ENCODE results near the gene CUL2. TPM values are rescaled to one million over a fixed set of nuclear protein-coding genes. Genes with fewer than 3 reads are reported as not detected.
A peak's percentile ranks its signal among the peaks of the same experiment; 100 is the strongest.

The CUL2 gene
- total RNA-seq, 1 experiment from 2014 or later, result 36.1 TPM

- Histone ChIP-seq H2AFZ (ENCODE audit: low read depth, low read length, poor library complexity, severe bottlenecking) (peak overlapping the region; percentile 36), H3K9ac (ENCODE audit: low read length) (no peak overlapping the region), H3K27me3 (ENCODE audit: insufficient read depth, low read length) (no peaks in the 10 kb centered on the region), H3K4me2 (ENCODE audit: low read length) (peak overlapping the region; percentile 31), H3K36me3 (ENCODE audit: control insufficient read depth in 1 of 2, insufficient read depth in 2 of 2, low read length in 2 of 2) (no peaks in the 10 kb centered on the region), H3K4me3 (replicated peaks in 1 of 2; ENCODE audit: low read depth in 1 of 2, low read length in 2 of 2) (no peak overlapping the region), H3K79me2 (ENCODE audit: insufficient read depth, low read length) (no peaks in the 10 kb centered on the region), H3K27ac (ENCODE audit: low read depth, low read length) (no peak overlapping the region), H3K9me2 (ENCODE audit: insufficient read depth) (no peaks in the 10 kb centered on the region), H4K20me1 (ENCODE audit: insufficient read depth) (no peaks in the 10 kb centered on the region), H3K9me3 (ENCODE audit: control insufficient read depth in 1 of 2, insufficient read depth in 1 of 2, low read depth in 1 of 2, low read length in 2 of 2) (no peaks in the 10 kb centered on the region), H3K4me1 (ENCODE audit: control insufficient read depth in 1 of 2, insufficient read depth in 2 of 2, low read length in 2 of 2) (peaks cover 8 to 16% of the 10 kb centered on the region in 2 experiments; a peak in 3 of 4 replicates)
- DNase-seq (ENCODE audit: low read depth, low spot score), result peak; percentile 76
- intact Hi-C loops (cut with micrococcal nuclease), result loop anchor here (2.0 kb wide), 1 partner anchor 224 kb away; no protein-coding TSS in a partner anchor
- CTCF ChIA-PET, result interaction anchor here (0.7 to 1.8 kb wide), 19 partner anchors 9 to 618 kb away, joined by 3 to 11 read pairs (median 5); partner anchors contain the start of gene CUL2
- no TSS peak for BruUV-seq (replicated peaks)
- POLR2A ChIA-PET, result no interaction called here
- RAD21 ChIA-PET (ENCODE audit: low non-redundant PET in 1 of 2, low total read pairs in 2 of 2, uncharacterized antibody in 2 of 2, unreplicated experiment in 2 of 2), result interaction anchor here in 1 of 2 experiments (1.5 kb wide), 1 partner anchor 328 kb away, joined by 3 read pairs; no protein-coding TSS in a partner anchor
- peak; percentile 92 for ATAC-seq
- no peak; the same call in 1 of the 2 replicates for TF ChIP-seq SP1 (IDR thresholded peaks at IDR 0.05; ENCODE audit: low read depth)
- peak; percentile 95 for TF ChIP-seq RAD21 (IDR thresholded peaks at IDR 0.05; ENCODE audit: low read depth)
- no peak for TF ChIP-seq CEBPB (IDR thresholded peaks at IDR 0.05; ENCODE audit: low read depth)
- peak; percentile 46; the same call in 1 of the 2 replicates for TF ChIP-seq MAX (IDR thresholded peaks at IDR 0.05)
- TF ChIP-seq TCF7L2 (IDR thresholded peaks at IDR 0.05; ENCODE audit: borderline replicate concordance, extremely low read depth, insufficient read depth, insufficient read length), result no peak
- peak; percentile 75 to 84 (median 83) for TF ChIP-seq CTCF (IDR thresholded peaks at IDR 0.05 in 2 of 3, conservative IDR thresholded peaks at IDR 0.05 in 1 of 3; ENCODE audit: borderline replicate concordance in 1 of 3, insufficient read depth in 1 of 3, low read depth in 2 of 3, low read length in 2 of 3)
- no peak for TF ChIP-seq EZH2 (IDR thresholded peaks at IDR 0.05)
- no peak for TF ChIP-seq POLR2A (IDR thresholded peaks at IDR 0.05; ENCODE audit: borderline replicate concordance, extremely low read depth, insufficient read depth, insufficient read length)
- TF ChIP-seq ZNF274 (IDR thresholded peaks at IDR 0.05; ENCODE audit: low read depth, low read length), result no peak
- TF ChIP-seq ZFX (IDR thresholded peaks at IDR 0.05), result no peak
- TF ChIP-seq ATF3 (IDR thresholded peaks at IDR 0.05), result no peak
- TF ChIP-seq ZBTB33 (IDR thresholded peaks at IDR 0.05; ENCODE audit: extremely low read depth, insufficient replicate concordance, low read length), result no peak
- TF ChIP-seq YY1 (IDR thresholded peaks at IDR 0.05; ENCODE audit: extremely low read depth, insufficient replicate concordance, low read depth, low read length), result no peak
- TF ChIP-seq SRF (IDR thresholded peaks at IDR 0.05; ENCODE audit: low read depth), result no peak
- TF ChIP-seq JUND (IDR thresholded peaks at IDR 0.05), result peak; percentile 79
- peak; percentile 75; the same call in 1 of the 2 replicates for TF ChIP-seq CBX3 (IDR thresholded peaks at IDR 0.05; ENCODE audit: low read depth)
- no peak for TF ChIP-seq ELF1 (IDR thresholded peaks at IDR 0.05; ENCODE audit: borderline replicate concordance, low read depth)
- peak; percentile 37; the same call in 1 of the 2 replicates for TF ChIP-seq POLR2AphosphoS5 (IDR thresholded peaks at IDR 0.05; ENCODE audit: low read depth, low read length)
- no peak for TF ChIP-seq REST (IDR thresholded peaks at IDR 0.05; ENCODE audit: low read depth)
- TF ChIP-seq FOSL1 (IDR thresholded peaks at IDR 0.05; ENCODE audit: low read depth), result peak; percentile 88
Measured at GRCh38 chr10:34994565-34995142, 95.5 kb downstream of the CUL2 start.

Measured in HCT116 (cell line).